ENCODE measurements around the gene DDIT3. TPM values are rescaled to one million over a fixed set of nuclear protein-coding genes. Genes with fewer than 3 reads are reported as not detected.
"Not testable (repeated sequence)": the region's sequence is repeated elsewhere in the genome, so short reads cannot be mapped to it uniquely, and the experiment has no call there.

DDIT3 gene
- total RNA-seq, 1 donor from 2014 or later: 47.3 TPM

DNA sequence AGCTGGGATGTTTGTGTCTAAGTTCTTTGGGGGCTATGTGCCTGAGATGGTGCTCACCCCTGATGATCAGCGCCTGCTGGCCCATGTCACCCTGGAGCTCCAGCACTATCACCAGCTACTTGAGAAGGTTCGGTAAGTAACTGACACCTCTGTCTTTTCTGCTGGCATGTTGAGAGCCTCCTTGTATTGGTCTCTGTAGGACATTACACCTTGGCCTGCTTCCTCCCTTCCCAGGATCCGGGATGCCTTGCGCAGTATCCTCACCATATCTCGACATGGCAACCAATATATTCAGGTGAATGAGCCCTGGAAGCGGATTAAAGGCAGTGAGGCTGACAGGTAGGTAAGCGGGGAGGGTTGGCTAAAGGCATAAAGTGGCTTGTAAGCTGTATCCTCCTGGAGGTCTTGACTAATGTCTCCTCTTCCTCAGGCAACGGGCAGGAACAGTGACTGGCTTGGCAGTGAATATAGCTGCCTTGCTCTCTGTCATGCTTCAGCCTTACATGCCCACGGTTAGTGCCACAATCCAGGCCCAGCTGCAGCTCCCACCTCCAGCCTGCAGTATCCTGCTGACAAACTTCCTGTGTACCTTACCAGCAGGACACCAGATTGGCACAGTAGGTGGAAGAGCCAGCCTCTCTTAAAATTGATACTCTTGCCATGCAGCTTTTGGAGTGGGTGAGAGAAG is 5.5 kb downstream of the DDIT3 start:
- H3K9me3 ChIP-seq: no peaks in the 10 kb centered on the region
- H3K27ac ChIP-seq: no peak overlapping the region
- peaks cover 26% of the 10 kb centered on the region for H3K4me1 ChIP-seq
- TF ChIP-seq, protein P1, sequence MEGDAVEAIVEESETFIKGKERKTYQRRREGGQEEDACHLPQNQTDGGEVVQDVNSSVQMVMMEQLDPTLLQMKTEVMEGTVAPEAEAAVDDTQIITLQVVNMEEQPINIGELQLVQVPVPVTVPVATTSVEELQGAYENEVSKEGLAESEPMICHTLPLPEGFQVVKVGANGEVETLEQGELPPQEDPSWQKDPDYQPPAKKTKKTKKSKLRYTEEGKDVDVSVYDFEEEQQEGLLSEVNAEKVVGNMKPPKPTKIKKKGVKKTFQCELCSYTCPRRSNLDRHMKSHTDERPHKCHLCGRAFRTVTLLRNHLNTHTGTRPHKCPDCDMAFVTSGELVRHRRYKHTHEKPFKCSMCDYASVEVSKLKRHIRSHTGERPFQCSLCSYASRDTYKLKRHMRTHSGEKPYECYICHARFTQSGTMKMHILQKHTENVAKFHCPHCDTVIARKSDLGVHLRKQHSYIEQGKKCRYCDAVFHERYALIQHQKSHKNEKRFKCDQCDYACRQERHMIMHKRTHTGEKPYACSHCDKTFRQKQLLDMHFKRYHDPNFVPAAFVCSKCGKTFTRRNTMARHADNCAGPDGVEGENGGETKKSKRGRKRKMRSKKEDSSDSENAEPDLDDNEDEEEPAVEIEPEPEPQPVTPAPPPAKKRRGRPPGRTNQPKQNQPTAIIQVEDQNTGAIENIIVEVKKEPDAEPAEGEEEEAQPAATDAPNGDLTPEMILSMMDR (IDR thresholded peaks at IDR 0.05): no peak
- no peak for DNase-seq
- intact Hi-C loops (cut with DNase I): no loop called here
- H3K4me3 ChIP-seq: no peak overlapping the region
- ATAC-seq: no peak
- H3K27me3 ChIP-seq: no peaks in the 10 kb centered on the region
- peaks cover 83% of the 10 kb centered on the region for H3K36me3 ChIP-seq

DNA sequence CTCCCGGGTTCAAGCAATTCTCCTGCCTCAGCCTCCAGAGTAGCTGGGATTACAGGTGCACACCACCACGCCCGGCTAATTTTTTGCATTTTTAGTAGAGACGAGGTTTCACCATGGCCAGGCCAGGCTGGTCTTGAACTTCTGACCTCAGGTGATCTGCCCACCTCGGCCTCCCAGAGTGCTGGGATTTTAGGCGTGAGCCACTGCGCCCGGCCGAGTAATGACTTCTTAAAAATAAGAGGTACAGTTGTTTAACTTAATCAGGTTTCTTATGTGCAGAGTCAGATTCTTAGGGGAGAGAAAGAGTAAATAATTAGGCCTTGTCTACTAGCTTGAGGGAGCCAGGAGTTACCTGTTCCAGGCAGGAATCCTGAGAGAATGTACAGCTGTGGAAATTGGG is 6.1 kb downstream of the DDIT3 start:
- H3K4me3 ChIP-seq; ATAC-seq; intact Hi-C loops (cut with DNase I); DNase-seq; H3K9me3 ChIP-seq; H3K27me3 ChIP-seq; H3K27ac ChIP-seq: not testable (repeated sequence)
- H3K36me3 ChIP-seq: peaks cover 89% of the 10 kb centered on the region
- peaks cover 24% of the 10 kb centered on the region for H3K4me1 ChIP-seq

DNA sequence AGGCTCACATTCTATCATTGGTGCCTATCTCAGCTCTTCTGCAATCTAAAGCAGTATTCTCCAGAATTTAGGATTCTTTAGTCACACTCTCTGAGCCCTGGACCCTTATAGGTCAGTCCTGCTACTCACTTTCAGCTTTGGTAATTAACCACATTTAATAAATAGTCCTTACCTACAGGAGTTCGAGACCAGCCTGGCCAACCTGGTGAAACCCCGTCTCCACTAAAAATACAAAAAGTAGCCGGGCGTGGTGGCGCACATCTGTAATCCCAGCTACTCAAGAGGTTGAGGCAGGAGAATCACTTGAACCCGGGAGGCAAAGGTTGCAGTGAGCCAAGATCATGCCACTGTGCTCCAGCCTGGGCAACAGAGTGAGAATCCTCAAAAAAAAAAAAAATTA is 6.6 kb downstream of the DDIT3 start:
- DNase-seq; intact Hi-C loops (cut with DNase I); ATAC-seq; H3K27ac ChIP-seq; H3K27me3 ChIP-seq; H3K4me3 ChIP-seq; H3K9me3 ChIP-seq: not testable (repeated sequence)
- peaks cover 19% of the 10 kb centered on the region for H3K4me1 ChIP-seq
- H3K36me3 ChIP-seq: peaks cover 95% of the 10 kb centered on the region

DNA sequence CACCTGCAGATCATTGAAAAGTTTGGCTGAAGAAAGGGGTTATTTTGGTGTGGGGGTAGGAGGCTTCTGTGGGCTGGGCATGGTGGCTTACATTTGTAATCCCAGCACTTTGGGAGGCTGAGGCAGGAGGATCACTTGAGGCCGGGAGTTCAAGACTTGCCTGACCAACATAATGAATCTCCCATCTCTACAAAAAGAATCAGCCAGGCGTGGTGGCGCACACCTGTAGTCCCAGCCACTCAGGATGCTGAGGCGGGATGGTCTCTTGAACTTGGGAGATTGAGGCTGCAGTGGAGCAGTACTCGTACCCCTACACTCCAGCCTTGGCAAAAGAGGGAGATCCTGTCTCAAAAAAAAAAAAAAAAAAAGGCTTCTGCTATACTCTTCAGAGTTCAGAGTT is 7.0 kb downstream of the DDIT3 start:
- DNase-seq (no peak), ATAC-seq (no peak)
- no peaks in the 10 kb centered on the region for H3K9me3 ChIP-seq
- no peak overlapping the region for H3K4me3 ChIP-seq
- no peaks in the 10 kb centered on the region for H3K27me3 ChIP-seq
- H3K4me1 ChIP-seq: peaks cover 15% of the 10 kb centered on the region
- intact Hi-C loops (cut with DNase I): no loop called here
- H3K36me3 ChIP-seq: peaks cover 95% of the 10 kb centered on the region
- TF ChIP-seq, protein P1 (IDR thresholded peaks at IDR 0.05): no peak
- no peak overlapping the region for H3K27ac ChIP-seq

DNA sequence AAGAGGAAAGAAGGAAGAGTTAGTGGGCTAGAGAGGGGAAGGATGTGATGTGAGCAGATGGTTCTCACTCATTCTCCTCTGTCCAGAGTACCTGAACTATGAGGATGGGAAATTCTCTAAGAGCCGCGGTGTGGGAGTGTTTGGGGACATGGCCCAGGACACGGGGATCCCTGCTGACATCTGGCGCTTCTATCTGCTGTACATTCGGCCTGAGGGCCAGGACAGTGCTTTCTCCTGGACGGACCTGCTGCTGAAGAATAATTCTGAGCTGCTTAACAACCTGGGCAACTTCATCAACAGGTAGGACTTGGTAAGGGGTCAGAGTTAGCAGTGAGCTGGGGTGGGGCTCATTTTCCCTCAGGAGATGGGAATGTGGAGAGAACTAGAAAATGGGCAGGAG is 7.6 kb downstream of the DDIT3 start:
- DNase-seq (no peak), ATAC-seq (no peak)
- H3K27me3 ChIP-seq: no peaks in the 10 kb centered on the region
- intact Hi-C loops (cut with DNase I): no loop called here
- H3K9me3 ChIP-seq: no peaks in the 10 kb centered on the region
- H3K4me3 ChIP-seq: no peak overlapping the region
- peaks cover 89% of the 10 kb centered on the region for H3K36me3 ChIP-seq
- peaks cover 9% of the 10 kb centered on the region for H3K4me1 ChIP-seq
- H3K27ac ChIP-seq: no peak overlapping the region
- TF ChIP-seq, protein P1 (IDR thresholded peaks at IDR 0.05): no peak

DNA sequence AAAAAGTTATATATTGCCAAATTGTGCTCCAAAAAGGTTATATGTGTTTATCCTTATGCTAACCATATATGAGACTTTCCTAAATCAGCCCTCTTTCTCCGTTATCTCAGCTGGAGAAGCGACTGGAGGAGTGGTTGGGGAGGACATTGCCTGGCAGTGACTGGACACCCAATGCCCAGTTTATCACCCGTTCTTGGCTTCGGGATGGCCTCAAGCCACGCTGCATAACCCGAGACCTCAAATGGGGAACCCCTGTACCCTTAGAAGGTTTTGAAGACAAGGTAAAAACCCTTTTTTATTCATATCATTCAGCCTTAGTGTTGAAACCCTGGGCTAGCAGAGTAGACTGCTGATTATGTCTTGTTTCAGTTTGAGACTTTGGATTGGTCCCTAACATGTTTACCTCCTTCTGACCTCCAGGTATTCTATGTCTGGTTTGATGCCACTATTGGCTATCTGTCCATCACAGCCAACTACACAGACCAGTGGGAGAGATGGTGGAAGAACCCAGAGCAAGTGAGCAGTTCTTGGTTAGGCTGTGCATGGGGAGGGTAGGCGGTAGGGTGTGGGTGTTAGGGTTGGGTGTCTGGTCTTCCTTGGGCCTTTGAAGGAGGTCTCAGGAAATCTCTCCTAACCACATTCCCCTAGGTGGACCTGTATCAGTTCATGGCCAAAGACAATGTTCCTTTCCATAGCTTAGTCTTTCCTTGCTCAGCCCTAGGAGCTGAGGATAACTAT is 8.6 kb downstream of the DDIT3 start:
- Histone ChIP-seq H3K27ac (no peak overlapping the region), H3K9me3 (no peaks in the 10 kb centered on the region), H3K4me1 (no peaks in the 10 kb centered on the region), H3K4me3 (no peak overlapping the region), H3K36me3 (peaks cover 80% of the 10 kb centered on the region), H3K27me3 (no peaks in the 10 kb centered on the region)
- ATAC-seq (no peak), DNase-seq (no peak)
- TF ChIP-seq, protein P1 (IDR thresholded peaks at IDR 0.05): no peak
- intact Hi-C loops (cut with DNase I): no loop called here

Data from upper lobe of right lung (tissue), 1 donor.